NCI-H1436 (cell line): Measurements from ENCODE around the gene CFH.
"Not testable (repeated sequence)": the region's sequence is repeated elsewhere in the genome, so short reads cannot be mapped to it uniquely, and the experiment has no call there.

Source experiments
- DNase-seq: peaks from one replicate; lab custom pipeline; 2025; lab: John Stamatoyannopoulos, UW

Gene CFH

GRCh38 chr1:196651637-196652215, at the start of gene CFH:
TSS of gene CFH (plus strand) at chr1:196652043. CDS start at chr1:196652118, 75 bp downstream.
- no peak for DNase-seq

GRCh38 chr1:196603651-196604050, 48.2 kb upstream of the CFH start:
- no peak for DNase-seq

GRCh38 chr1:196607981-196608380, 43.9 kb upstream of the CFH start:
- peak; percentile 45 for DNase-seq

GRCh38 chr1:196608390-196609369, 43.2 kb upstream of the CFH start, which contains the start of gene KCNT2:
TSS of gene KCNT2 (minus strand) at chr1:196608440. CDS start at chr1:196608309, 131 bp downstream.
- DNase-seq, result peak; percentile 98

- no peak for DNase-seq
These were observed 42.5 kb upstream of the CFH start for GRCh38 chr1:196609370-196609737.

- DNase-seq, result no peak
These were observed 40.0 kb upstream of the CFH start for GRCh38 chr1:196611873-196612272.

- DNase-seq, result no peak
These were observed 32.1 kb upstream of the CFH start for GRCh38 chr1:196619721-196620120.

GRCh38 chr1:196623079-196623478, 28.8 kb upstream of the CFH start:
- no peak for DNase-seq

- DNase-seq, result no peak
These were observed 23.0 kb upstream of the CFH start for GRCh38 chr1:196628838-196629237.

- DNase-seq, result no peak
These were observed 14.2 kb upstream of the CFH start for GRCh38 chr1:196637606-196638005.

GRCh38 chr1:196638466-196638865, 13.4 kb upstream of the CFH start:
- DNase-seq, result no peak

- not testable (repeated sequence) for DNase-seq
These were observed 12.6 kb upstream of the CFH start for GRCh38 chr1:196639291-196639690.

- no peak for DNase-seq
These were observed 10.9 kb upstream of the CFH start for GRCh38 chr1:196640976-196641375.

GRCh38 chr1:196649990-196650389, 1.9 kb upstream of the CFH start:
- no peak for DNase-seq

GRCh38 chr1:196650403-196650802, 1.4 kb upstream of the CFH start:
- DNase-seq, result no peak

- DNase-seq, result no peak
These were observed 764 bp upstream of the CFH start for GRCh38 chr1:196651079-196651478.

GRCh38 chr1:196654271-196654670, 2.4 kb downstream of the CFH start:
- DNase-seq, result no peak

GRCh38 chr1:196655071-196655470, 3.2 kb downstream of the CFH start:
- no peak for DNase-seq

- no peak for DNase-seq
These were observed 3.7 kb downstream of the CFH start for GRCh38 chr1:196655494-196655893.

GRCh38 chr1:196659471-196659870, 7.6 kb downstream of the CFH start:
- DNase-seq, result no peak

GRCh38 chr1:196660272-196660671, 8.4 kb downstream of the CFH start:
- no peak for DNase-seq

GRCh38 chr1:196660852-196661251, 9.0 kb downstream of the CFH start:
- DNase-seq, result peak; percentile 72

GRCh38 chr1:196661345-196661744, 9.5 kb downstream of the CFH start:
- DNase-seq, result no peak
